ENCODE results near the gene SCRT2.

GRCh38 chr20:711576-711975 is 36.0 kb upstream of the SCRT2 start:
- TF ChIP-seq, protein P1, sequence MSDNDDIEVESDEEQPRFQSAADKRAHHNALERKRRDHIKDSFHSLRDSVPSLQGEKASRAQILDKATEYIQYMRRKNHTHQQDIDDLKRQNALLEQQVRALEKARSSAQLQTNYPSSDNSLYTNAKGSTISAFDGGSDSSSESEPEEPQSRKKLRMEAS (CRISPR knock-in tag; IDR thresholded peaks at IDR 0.05): no peak
- TF ChIP-seq, protein P2, sequence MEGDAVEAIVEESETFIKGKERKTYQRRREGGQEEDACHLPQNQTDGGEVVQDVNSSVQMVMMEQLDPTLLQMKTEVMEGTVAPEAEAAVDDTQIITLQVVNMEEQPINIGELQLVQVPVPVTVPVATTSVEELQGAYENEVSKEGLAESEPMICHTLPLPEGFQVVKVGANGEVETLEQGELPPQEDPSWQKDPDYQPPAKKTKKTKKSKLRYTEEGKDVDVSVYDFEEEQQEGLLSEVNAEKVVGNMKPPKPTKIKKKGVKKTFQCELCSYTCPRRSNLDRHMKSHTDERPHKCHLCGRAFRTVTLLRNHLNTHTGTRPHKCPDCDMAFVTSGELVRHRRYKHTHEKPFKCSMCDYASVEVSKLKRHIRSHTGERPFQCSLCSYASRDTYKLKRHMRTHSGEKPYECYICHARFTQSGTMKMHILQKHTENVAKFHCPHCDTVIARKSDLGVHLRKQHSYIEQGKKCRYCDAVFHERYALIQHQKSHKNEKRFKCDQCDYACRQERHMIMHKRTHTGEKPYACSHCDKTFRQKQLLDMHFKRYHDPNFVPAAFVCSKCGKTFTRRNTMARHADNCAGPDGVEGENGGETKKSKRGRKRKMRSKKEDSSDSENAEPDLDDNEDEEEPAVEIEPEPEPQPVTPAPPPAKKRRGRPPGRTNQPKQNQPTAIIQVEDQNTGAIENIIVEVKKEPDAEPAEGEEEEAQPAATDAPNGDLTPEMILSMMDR (IDR thresholded peaks at IDR 0.05 in 2 of 3, conservative IDR thresholded peaks at IDR 0.05 in 1 of 3; ENCODE audit: insufficient read depth in 2 of 3, low read depth in 1 of 3, low read length in 3 of 3): no peak
- TF ChIP-seq TCF7L2 (IDR thresholded peaks at IDR 0.05; ENCODE audit: low read depth, low read length) (no peak), FOS (IDR thresholded peaks at IDR 0.05; ENCODE audit: extremely low read depth, insufficient read length) (no peak), SNRNP70 (optimal IDR thresholded peaks at IDR 0.05; ENCODE audit: low read depth, low read length) (no peak), DLX4 (CRISPR knock-in tag; IDR thresholded peaks at IDR 0.05) (no peak), TCF3 (CRISPR knock-in tag; IDR thresholded peaks at IDR 0.05) (no peak), ZNF280B (CRISPR knock-in tag; IDR thresholded peaks at IDR 0.05) (no peak), JUND (IDR thresholded peaks at IDR 0.05; ENCODE audit: borderline replicate concordance, low read depth, low read length) (no peak), JUND (tag; IDR thresholded peaks at IDR 0.05; ENCODE audit: borderline replicate concordance, low read depth, low read length) (no peak), TCF7 (IDR thresholded peaks at IDR 0.05; ENCODE audit: borderline replicate concordance) (no peak), CBFA2T2 (conservative IDR thresholded peaks at IDR 0.05) (no peak)
- TF ChIP-seq, protein P3, sequence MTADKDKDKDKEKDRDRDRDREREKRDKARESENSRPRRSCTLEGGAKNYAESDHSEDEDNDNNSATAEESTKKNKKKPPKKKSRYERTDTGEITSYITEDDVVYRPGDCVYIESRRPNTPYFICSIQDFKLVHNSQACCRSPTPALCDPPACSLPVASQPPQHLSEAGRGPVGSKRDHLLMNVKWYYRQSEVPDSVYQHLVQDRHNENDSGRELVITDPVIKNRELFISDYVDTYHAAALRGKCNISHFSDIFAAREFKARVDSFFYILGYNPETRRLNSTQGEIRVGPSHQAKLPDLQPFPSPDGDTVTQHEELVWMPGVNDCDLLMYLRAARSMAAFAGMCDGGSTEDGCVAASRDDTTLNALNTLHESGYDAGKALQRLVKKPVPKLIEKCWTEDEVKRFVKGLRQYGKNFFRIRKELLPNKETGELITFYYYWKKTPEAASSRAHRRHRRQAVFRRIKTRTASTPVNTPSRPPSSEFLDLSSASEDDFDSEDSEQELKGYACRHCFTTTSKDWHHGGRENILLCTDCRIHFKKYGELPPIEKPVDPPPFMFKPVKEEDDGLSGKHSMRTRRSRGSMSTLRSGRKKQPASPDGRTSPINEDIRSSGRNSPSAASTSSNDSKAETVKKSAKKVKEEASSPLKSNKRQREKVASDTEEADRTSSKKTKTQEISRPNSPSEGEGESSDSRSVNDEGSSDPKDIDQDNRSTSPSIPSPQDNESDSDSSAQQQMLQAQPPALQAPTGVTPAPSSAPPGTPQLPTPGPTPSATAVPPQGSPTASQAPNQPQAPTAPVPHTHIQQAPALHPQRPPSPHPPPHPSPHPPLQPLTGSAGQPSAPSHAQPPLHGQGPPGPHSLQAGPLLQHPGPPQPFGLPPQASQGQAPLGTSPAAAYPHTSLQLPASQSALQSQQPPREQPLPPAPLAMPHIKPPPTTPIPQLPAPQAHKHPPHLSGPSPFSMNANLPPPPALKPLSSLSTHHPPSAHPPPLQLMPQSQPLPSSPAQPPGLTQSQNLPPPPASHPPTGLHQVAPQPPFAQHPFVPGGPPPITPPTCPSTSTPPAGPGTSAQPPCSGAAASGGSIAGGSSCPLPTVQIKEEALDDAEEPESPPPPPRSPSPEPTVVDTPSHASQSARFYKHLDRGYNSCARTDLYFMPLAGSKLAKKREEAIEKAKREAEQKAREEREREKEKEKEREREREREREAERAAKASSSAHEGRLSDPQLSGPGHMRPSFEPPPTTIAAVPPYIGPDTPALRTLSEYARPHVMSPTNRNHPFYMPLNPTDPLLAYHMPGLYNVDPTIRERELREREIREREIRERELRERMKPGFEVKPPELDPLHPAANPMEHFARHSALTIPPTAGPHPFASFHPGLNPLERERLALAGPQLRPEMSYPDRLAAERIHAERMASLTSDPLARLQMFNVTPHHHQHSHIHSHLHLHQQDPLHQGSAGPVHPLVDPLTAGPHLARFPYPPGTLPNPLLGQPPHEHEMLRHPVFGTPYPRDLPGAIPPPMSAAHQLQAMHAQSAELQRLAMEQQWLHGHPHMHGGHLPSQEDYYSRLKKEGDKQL (CRISPR knock-in tag; IDR thresholded peaks at IDR 0.05; ENCODE audit: borderline replicate concordance): no peak
- TF ChIP-seq, protein P4, sequence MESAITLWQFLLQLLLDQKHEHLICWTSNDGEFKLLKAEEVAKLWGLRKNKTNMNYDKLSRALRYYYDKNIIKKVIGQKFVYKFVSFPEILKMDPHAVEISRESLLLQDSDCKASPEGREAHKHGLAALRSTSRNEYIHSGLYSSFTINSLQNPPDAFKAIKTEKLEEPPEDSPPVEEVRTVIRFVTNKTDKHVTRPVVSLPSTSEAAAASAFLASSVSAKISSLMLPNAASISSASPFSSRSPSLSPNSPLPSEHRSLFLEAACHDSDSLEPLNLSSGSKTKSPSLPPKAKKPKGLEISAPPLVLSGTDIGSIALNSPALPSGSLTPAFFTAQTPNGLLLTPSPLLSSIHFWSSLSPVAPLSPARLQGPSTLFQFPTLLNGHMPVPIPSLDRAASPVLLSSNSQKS (CRISPR knock-in tag; IDR thresholded peaks at IDR 0.05): no peak

Measured in K562 (cell line).